ENCODE results near the gene PROM1.

Gene PROM1, protein sequence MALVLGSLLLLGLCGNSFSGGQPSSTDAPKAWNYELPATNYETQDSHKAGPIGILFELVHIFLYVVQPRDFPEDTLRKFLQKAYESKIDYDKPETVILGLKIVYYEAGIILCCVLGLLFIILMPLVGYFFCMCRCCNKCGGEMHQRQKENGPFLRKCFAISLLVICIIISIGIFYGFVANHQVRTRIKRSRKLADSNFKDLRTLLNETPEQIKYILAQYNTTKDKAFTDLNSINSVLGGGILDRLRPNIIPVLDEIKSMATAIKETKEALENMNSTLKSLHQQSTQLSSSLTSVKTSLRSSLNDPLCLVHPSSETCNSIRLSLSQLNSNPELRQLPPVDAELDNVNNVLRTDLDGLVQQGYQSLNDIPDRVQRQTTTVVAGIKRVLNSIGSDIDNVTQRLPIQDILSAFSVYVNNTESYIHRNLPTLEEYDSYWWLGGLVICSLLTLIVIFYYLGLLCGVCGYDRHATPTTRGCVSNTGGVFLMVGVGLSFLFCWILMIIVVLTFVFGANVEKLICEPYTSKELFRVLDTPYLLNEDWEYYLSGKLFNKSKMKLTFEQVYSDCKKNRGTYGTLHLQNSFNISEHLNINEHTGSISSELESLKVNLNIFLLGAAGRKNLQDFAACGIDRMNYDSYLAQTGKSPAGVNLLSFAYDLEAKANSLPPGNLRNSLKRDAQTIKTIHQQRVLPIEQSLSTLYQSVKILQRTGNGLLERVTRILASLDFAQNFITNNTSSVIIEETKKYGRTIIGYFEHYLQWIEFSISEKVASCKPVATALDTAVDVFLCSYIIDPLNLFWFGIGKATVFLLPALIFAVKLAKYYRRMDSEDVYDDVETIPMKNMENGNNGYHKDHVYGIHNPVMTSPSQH

DNA sequence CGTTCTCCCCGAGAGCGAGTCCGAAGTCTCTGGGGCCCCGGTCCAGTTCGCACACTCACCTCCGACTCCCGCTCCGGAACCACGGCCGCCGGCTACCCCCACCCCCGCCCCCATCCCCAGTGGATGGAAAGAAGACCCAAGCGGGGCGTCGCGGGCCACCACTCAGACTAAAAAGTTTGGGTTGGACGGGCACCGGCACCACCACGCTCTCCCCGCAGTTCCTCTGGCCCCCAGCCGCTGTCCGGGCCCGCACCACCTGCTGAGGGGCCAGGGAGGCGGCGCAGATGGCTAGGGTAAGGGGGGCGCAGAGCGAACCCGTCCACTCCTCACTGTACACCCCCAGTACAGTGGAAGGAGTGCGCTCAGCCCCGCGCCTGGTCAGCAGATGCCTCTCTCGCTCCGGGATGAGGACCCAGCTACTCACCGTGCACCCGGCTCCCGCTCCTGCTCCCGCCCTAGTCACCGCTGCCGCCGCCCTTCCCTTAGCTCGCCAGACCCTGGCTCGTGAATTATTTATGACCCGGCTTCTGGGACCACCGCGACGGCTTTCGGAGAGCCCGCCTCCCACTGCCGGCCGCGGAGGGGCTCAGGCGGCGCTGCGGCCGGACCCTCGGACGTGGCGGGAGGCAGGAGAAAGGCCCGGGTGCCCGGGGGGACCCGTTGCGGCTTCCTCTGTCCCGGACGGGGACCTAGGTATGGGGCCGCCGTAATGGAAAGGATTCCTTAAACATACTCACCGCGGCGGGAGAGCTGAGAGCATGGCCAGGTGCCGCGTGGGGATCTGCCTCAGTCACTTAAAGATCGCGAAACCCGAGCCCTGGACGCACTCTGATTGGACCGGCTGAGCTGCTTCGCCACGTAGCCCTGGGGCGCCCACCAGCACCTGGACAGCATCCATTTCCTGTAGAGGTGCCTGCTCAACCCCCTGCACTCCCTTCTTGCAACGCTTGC is at the start of gene PROM1:
Gene PROM1 (minus strand): TSS at position 783 of the 951 bp plus-strand sequence. CDS start 8,117 bp downstream, outside the sequence.
- DNase-seq = no peak

DNA sequence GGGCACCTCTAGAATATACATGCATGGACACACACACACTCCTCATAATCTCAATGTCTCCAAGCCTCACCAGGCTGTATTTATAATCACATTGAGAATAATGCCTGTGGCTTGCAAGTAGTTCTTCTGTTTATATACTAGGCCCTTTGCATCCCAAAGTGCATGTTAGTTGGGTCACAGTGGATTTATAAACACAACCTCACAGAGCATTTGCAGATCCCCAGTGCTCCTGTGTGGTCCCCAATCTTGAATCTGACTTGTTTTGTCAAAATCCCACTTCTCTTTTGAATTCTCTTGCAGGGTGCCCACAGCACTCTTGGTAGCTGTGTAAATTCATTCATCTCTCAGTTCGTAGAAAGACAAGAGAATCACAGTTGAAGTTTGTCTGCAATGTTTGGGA is 49.6 kb upstream of the PROM1 start:
- no peak for DNase-seq

DNA sequence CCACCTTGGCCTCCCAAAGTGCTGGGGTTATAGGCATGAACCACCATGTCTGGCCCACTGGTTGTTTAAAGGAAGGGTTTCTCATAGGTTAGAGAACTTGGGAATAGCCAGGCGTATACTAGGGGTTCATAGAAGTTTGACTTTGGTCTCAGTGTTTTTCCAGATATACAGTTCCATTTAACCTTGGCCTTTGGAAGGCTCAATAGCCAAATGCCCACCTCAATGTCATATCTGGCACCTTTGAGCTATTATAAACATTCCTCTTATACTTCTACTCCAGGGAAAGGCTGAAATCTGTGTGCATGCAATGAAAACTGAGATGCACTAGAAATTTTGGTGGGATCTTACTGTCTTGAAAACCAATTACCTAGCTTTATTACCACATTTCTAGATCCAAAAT is 47.5 kb upstream of the PROM1 start:
- DNase-seq = no peak

DNA sequence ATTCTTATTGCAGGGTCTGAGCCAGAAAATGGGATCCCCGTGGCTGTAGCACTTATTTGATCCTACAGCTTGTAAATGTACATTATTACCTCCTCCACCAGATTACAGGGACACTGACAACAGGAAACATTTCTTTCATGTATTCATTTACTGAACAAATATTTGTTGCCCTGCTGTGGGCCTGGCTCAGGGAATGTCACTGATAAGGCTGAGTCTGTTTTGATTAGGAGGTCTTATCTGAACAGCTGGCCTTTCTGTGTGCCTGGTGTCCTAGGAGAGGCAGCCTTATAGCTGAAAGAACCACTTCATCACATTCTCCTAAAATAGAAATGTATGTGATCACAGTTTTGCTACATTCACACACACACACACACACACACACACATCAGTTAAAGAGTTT is 45.5 kb upstream of the PROM1 start:
- DNase-seq = no peak

DNA sequence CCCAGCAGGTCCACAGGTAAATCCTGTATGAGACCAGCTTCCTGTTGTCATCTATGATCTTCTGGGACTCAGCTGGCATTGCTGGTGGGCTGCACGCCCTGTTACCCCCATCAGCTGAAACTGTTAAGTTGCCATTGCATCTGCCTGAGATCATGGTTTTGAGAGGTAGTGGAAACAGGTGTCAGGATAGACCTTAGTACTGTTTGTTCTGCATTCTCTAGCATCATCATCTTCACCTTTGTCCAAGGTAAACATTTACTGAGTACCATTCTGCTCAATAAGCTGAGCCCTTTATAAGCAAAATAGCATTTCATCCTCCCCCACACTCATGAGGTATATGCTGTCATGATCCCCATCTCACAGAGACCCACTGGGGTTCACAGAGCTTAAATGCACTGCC is 42.9 kb upstream of the PROM1 start:
- no peak for DNase-seq

DNA sequence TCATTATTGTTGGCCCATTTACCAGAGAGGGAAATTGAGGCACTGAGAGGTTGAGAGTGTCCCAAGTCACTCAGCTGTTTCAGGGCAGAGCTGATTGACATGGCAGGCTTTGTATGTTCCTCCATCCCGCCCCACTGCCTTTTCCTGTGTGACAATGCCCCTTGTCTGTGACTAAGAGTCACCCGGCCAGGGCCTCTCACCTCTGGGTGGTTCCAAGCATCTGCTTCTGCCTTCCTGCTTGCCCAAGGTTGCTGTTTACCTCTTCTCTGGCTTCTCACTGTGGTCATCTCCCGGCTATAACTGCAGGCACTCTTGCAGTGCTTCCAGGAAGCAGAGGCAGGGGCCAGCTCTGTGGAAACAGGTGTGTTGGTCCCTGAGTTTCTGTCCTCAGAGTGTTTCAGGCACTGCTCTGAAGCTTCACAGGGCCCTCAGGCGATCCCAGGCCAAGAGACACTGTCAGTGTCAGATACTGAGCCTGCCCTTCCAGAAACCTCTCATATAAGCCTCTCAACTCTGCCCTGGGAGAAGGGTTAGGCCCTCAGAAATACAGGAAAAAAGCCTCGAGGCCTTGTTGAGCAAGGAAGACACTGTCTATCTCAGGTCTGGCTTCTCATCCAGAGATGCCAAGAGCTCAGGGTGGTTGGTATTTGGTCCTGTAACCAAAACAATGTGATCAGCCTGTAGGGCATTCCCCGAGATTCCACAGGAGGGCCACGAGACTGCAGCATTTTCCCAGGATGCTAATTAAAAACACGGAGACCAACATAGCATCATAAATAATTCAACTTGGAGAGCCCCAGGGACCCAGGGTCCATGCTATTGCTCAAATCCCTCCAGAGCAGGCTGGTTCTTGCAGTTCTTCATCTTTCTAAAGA is 42.0 kb upstream of the PROM1 start:
- no peak for DNase-seq

DNA sequence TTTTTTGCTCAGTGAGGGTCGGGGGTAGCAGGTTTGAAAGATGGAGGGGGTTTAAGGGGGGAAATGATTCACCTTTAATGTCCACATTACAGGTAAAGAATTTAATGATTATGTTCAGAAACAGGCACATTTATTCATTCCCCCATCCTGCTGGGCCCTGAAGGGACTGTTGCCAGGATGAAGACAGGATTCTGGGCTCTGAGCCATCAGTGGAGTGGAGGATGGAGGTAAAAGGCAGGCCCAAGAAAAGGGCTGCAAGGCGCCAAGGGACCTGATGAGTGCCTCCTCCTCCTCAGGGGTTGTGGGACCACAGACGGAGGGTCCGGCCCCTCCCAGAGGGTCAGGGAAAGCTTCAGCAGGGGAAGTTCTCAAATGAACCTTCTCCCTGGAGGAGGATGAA is 40.4 kb upstream of the PROM1 start:
- no peak for DNase-seq

DNA sequence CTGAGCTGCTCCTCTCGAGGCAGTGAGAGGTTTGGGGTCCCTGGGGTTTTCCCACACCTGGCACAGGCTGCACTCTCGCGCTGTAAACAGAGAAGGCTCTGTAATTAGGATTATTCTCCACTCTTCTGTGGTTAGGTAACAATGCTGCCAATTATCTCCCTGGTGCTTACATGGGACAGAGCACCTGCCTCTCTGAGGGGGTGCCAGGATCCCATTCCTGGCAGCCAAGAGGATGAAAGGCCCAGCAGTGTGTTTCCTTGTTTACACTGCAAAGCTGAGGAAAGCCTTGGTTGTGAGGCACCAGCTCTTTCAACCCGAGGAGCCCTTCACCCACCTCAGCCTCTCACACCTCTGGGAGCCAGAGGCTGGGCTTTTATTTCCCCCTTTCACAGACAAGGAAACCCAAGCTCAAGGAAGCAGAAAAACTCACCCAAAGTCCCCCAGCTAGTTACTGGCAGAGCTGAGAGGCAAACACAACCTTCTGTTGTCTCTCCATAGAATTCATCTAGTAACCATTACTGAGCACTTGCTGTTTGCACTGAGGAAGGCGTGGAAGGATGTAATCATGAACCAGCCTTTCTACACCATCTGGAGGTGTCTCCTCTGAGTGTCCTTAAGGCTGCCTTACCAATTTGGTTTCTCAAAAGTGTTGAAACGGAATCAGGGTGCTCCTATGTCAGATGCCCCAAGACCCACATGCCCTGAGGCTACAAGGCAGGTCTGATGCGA is 39.7 kb upstream of the PROM1 start:
- DNase-seq = peak; percentile 38

DNA sequence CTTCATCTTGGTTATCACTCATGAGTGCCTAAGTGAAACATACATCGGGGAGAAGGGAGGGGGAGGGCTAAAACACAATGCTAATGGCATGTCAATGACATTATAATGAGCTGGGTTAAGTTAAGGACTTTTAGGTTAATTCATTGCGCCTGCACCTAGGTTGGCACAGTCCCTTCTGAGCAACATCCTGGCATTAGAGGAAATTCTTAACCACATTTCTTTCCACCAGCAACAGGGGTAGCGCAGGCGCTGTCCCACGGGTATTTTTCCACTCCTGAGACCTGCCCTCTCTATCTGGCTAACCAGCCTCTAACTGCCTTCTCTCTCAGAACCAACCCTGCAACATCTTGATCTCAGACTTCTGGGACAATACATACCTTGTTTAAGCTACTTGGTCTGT is 39.0 kb upstream of the PROM1 start:
- no peak for DNase-seq

DNA sequence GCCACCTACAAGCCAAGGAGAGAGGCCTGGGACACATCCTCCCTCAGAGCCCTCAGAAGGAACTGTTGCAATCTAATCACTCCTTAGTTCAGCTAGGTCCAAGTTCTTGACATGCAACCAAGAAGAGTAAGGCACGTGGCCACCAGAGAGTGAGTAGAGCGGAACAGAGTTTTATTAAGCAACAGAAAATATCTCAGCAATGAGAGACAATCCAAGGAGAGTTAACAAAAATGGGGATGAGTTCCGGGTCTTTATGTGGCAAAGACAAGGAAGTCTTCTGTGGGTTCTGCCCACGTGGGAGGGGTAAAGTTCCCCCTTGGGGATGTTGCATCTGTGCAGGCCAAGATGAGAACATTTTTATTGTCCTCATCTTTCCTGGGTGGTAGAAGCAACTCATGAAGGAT is 38.5 kb upstream of the PROM1 start:
- no peak for DNase-seq

DNA sequence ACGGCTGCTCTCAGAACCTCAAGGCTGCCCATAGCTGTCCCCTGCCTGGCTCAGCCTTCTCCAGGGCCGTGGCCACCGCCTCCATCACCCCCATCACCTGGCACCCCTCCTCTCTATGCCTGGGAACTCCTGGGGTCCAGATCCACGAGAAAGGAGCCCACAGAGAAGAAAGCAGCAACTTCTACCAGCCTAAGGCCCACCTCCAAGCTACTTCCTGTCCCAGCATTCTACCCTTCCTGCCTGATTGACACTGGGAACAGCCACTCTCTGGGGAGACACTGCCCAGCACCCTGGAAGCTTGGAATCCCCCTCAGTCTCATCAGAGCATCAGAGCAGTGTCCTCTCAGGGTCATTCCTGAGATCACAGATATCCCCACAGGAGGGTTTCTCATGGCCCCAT is 36.9 kb upstream of the PROM1 start:
- no peak for DNase-seq

DNA sequence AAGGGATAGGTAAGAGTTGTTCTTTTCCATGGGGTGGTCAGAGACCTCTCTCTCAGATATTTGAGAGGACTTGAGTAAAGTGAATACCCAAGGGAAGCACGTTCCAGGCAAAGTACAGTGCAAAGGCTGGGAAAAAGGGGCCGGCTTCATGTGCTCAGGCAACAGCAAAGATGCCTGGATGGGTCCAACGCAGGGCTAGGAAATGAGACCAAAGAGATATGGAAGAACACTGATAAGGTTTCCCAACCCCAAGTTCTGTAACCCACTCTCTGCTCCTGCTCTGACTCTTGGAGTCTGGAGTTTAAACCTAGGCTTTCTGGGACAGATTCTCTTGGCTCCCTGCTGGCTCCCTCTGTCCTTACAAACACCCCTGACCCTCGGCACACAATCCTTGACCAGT is 36.2 kb upstream of the PROM1 start:
- DNase-seq = no peak

DNA sequence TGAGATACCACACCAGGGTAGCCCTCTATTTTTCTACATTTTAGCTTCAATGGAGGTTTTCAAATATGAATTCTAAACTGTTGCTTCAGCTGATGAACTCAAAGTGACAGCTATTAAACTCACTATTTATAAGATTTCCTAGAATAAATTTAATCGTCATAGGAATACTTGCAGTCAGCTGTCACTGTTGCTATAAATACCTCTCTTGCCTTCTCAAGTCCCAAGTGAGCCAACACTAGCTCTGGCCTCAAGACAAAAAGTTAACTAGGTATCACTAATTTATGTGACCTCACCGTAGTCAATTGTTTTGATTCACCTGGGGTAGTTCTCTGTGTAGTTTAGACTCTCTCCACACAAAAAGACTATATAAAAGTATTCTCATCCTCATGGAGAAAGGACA is 34.3 kb upstream of the PROM1 start:
- no peak for DNase-seq

DNA sequence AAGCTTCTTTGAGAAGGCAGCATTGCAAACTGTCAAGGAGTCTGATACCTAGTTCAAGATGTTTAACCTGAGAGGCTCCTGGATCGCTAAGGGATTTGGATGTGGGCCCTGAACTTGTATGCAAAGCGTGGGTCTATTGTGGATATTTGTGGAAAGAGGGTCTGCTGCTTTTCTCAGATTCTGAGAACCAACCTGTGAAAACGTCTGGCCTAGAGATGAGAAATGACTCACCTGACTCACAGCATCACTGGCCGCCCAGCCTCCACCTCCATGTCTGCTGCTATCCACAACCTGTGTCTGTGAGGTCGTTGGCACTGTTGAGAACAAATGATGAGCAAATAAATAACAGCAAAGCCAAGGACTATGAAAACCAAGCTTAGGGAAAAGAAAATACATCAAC is 33.3 kb upstream of the PROM1 start:
- no peak for DNase-seq

DNA sequence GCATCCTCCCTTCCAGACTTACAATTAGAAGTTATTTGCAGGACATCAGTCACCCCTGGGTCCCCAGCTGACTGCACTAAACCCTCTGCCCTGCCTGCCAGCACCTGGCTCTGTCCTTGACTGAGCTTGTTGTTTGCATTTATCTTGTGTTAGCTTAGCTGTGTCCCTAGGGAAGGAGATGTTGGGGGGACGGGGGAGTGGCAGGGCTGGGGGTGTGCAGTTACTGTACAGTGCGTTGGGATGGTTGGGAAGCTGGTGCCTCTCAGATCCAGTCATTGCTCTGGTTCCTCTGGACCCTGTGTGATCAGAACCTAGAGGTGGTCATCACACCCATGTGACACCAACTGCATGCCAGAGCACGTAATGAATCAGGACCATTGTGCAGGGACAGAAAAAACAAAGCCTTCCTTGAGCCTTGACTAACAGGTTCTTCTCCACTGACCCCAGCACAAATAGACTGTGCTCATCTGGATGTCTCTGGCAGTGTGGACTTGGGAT is 32.7 kb upstream of the PROM1 start:
- no peak for DNase-seq

DNA sequence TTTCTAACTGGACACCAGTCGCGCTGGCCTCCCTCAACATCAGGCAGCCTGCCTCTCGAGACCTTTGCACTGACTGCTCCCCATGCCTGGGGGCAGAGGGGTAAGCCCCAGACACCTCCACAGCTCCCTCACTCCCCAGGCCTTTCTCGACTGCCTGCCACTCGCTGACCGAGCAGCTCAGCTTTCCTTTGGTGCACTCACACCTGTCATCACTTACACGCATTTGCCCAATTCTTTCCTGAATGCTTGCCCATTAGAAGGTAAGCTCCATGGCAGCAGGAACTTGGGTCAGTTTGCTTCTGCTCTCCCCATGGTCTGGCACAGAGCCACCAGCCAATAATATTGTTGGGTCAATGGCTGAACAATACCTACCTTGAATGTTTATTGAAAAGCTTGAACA is 32.2 kb upstream of the PROM1 start:
- no peak for DNase-seq

DNA sequence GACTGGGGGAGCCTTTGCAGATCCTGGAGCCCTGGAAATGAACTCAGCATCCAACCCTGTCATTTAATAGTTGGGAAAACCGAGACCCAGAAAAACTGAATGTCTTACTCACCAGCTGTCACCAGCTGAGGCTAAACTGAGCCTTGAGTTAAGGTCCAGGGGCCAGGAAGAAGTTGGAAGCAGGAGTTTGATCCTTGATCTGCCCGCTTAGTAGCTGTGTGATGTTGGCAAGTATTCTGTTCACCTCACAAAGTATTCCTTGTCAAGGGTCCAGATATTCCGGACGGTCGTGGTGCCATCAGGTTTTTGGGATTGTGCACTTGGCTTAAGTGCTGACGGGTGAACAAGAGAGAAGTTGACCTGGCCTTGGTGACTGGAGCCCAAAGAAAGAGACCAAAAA is 30.7 kb upstream of the PROM1 start:
- DNase-seq = no peak

DNA sequence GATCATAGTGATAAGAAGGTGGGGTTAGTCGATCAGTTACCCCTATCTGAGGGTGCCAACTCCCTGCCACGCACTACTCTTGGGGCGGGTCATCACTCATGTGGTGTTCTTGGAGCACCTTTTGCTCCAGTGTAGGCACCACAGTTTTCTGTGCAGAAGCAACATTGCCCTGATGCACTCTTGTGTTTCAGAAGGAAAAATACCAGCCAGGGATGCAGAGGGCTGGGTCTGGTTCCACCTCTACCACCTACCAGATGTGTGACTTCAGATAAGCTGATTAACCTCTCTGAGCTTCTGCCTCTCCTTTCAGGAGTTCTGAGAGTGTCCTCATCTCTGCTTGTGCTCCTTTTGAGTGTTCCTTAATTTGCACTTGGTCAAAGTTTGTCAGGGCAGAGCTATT is 29.9 kb upstream of the PROM1 start:
- DNase-seq = no peak

DNA sequence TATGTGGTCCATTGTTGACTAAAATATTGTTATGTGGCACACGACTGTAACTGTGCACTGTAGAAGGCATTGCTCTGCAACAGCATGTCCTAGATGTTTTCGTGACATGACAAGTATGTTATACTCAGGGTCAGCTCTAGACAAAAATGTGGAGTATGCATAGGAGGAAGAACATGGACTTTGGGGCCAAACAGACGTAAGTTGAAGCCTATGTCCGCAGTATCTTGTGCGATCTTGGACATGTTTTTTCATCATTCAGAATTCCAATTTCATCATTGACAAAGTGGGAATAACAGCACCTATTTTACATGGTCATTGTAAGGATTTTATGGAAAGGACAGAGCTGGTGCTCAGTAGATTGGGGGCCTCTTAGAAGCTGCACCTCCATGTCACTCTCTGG is 27.7 kb upstream of the PROM1 start:
- no peak for DNase-seq

DNA sequence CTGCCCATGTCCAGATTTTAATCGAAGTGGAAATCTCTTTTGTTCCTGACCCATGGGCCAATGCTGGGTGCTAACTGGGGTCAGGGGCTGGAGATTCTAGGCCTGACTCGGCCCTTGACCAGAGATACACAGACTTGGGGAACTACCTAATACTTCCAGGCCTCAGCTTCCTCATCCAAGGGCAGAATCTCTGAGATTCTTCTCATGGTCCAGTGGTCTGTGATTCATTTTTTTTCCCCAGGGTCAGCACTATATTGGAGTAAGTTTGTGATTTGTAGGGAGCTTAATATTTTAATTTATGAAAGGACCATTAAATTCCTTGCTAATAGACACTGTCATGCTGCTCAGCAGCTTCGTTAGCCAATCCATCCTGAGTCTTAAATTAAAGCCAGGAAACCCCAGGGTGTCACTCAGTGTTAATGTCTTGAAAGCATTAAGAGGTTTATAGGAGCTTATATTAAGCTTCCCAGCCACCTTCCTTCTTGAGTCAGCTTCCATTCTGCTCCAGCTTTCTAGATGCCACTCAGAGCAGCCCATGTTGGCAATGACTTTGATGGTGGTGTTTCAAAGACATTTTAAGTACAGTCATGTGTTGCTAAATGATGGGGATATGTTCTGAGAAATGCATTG is 27.0 kb upstream of the PROM1 start:
- no peak for DNase-seq

DNA sequence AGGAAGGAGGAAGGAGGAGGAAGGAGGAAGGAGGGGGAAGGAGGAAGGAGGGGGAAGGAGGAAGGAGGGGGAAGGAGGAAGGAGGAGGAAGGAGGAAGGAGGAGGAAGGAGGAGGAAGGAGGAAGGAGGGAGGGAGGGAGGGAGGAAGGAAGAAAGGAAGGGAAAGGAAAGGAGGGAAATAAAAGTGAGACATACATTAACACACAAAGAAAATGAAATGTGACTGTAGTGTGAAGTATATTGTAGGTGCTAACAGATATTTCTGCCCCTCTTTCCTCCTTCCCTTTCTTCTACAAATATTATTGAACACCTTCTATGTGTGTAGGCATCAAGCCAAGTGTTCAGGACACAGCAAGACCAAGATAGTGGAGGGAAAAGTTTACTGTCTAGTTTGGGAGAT is 26.4 kb upstream of the PROM1 start:
- DNase-seq = no peak
